Stimulated activated effector memory CD8-positive, alpha-beta T cell treated with anti-CD3 and anti-CD28 coated beads, Interleukin-12 subunit alpha, Interleukin-12 subunit beta, amount 100 ng/mL, for 72 hours (primary cell): ENCODE data around the gene PKP2.

Source experiments
- ATAC-seq: fragments of 150-1000 bp; cut with Tn5 transposase; 2 replicates; pipeline ENCODE4 v1.10.0; 2021
- DNase-seq, 2 donors: peaks; one replicate each; pipeline ENCODE4 v3.0.0; 2021 to 2022; ENCODE audit warnings: low spot score in 2 of 2
- H3K27ac Mint-ChIP-seq: one replicate; pipeline ENCODE4 v1.8.0; 2022; ENCODE audit warnings: mild to moderate bottlenecking, mixed read lengths
- H3K36me3 Mint-ChIP-seq: one replicate; pipeline ENCODE4 v1.8.0; 2022; ENCODE audit warnings: mild to moderate bottlenecking, mixed read lengths
- H3K4me1 Mint-ChIP-seq: one replicate; pipeline ENCODE4 v1.8.0; 2022; ENCODE audit warnings: mixed read lengths
- H3K4me3 Mint-ChIP-seq: one replicate; pipeline ENCODE4 v1.8.0; 2022; ENCODE audit warnings: mild to moderate bottlenecking, mixed read lengths
- H3K9me3 Mint-ChIP-seq: one replicate; pipeline ENCODE4 v1.8.0; 2022; ENCODE audit warnings: mixed read lengths

PKP2 gene

GRCh38 chr12:32854716-32855115, 41.9 kb downstream of the PKP2 start:
- Mint-ChIP-seq H3K27ac (no peak overlapping the region), H3K4me1 (no peaks in the 10 kb centered on the region), H3K36me3 (no peaks in the 10 kb centered on the region), H3K4me3 (no peak overlapping the region), H3K9me3 (no peaks in the 10 kb centered on the region)
- DNase-seq (no peak), ATAC-seq (no peak)

GRCh38 chr12:32854097-32854496, 42.5 kb downstream of the PKP2 start:
- no peaks in the 10 kb centered on the region for H3K4me1 Mint-ChIP-seq
- H3K4me3 Mint-ChIP-seq = no peak overlapping the region
- no peaks in the 10 kb centered on the region for H3K9me3 Mint-ChIP-seq
- H3K27ac Mint-ChIP-seq = no peak overlapping the region
- ATAC-seq (no peak), DNase-seq (no peak)
- no peaks in the 10 kb centered on the region for H3K36me3 Mint-ChIP-seq

GRCh38 chr12:32847287-32847686, 49.3 kb downstream of the PKP2 start:
- ATAC-seq (no peak), DNase-seq (no peak)
- H3K4me1 Mint-ChIP-seq = no peaks in the 10 kb centered on the region
- no peak overlapping the region for H3K27ac Mint-ChIP-seq
- no peak overlapping the region for H3K4me3 Mint-ChIP-seq
- H3K9me3 Mint-ChIP-seq = no peaks in the 10 kb centered on the region
- no peaks in the 10 kb centered on the region for H3K36me3 Mint-ChIP-seq

- H3K4me3 Mint-ChIP-seq = no peak overlapping the region
- ATAC-seq (no peak), DNase-seq (no peak)
- no peaks in the 10 kb centered on the region for H3K9me3 Mint-ChIP-seq
- no peaks in the 10 kb centered on the region for H3K36me3 Mint-ChIP-seq
- H3K27ac Mint-ChIP-seq = no peak overlapping the region
- H3K4me1 Mint-ChIP-seq = no peaks in the 10 kb centered on the region
Observed at GRCh38 chr12:32846053-32846452, 50.5 kb downstream of the PKP2 start.

- no peak overlapping the region for H3K27ac Mint-ChIP-seq
- no peaks in the 10 kb centered on the region for H3K9me3 Mint-ChIP-seq
- H3K4me3 Mint-ChIP-seq = no peak overlapping the region
- ATAC-seq (no peak), DNase-seq (no peak)
- no peaks in the 10 kb centered on the region for H3K4me1 Mint-ChIP-seq
- no peaks in the 10 kb centered on the region for H3K36me3 Mint-ChIP-seq
Observed at GRCh38 chr12:32843528-32844095, 53.0 kb downstream of the PKP2 start.

GRCh38 chr12:32841061-32841460, 55.5 kb downstream of the PKP2 start:
- no peaks in the 10 kb centered on the region for H3K9me3 Mint-ChIP-seq
- DNase-seq (no peak), ATAC-seq (no peak)
- H3K4me3 Mint-ChIP-seq = no peak overlapping the region
- no peaks in the 10 kb centered on the region for H3K4me1 Mint-ChIP-seq
- no peak overlapping the region for H3K27ac Mint-ChIP-seq
- H3K36me3 Mint-ChIP-seq = no peaks in the 10 kb centered on the region

GRCh38 chr12:32839828-32840227, 56.7 kb downstream of the PKP2 start:
- no peaks in the 10 kb centered on the region for H3K9me3 Mint-ChIP-seq
- ATAC-seq = no peak
- no peaks in the 10 kb centered on the region for H3K36me3 Mint-ChIP-seq
- no peaks in the 10 kb centered on the region for H3K4me1 Mint-ChIP-seq
- H3K4me3 Mint-ChIP-seq = no peak overlapping the region
- DNase-seq = no peak
- H3K27ac Mint-ChIP-seq = no peak overlapping the region

- DNase-seq (no peak), ATAC-seq (no peak)
- H3K36me3 Mint-ChIP-seq = no peaks in the 10 kb centered on the region
- H3K9me3 Mint-ChIP-seq = no peaks in the 10 kb centered on the region
- no peak overlapping the region for H3K27ac Mint-ChIP-seq
- H3K4me1 Mint-ChIP-seq = no peaks in the 10 kb centered on the region
- no peak overlapping the region for H3K4me3 Mint-ChIP-seq
Observed at GRCh38 chr12:32837974-32838373, 58.6 kb downstream of the PKP2 start.

GRCh38 chr12:32836710-32837109, 59.9 kb downstream of the PKP2 start:
- Mint-ChIP-seq H3K9me3 (no peaks in the 10 kb centered on the region), H3K36me3 (no peaks in the 10 kb centered on the region), H3K27ac (no peak overlapping the region), H3K4me1 (no peaks in the 10 kb centered on the region), H3K4me3 (no peak overlapping the region)
- ATAC-seq (no peak), DNase-seq (no peak)

- Mint-ChIP-seq H3K4me1 (no peaks in the 10 kb centered on the region), H3K27ac (no peak overlapping the region), H3K36me3 (no peaks in the 10 kb centered on the region), H3K4me3 (no peak overlapping the region), H3K9me3 (no peaks in the 10 kb centered on the region)
- no peak for DNase-seq
- no peak for ATAC-seq
Observed at GRCh38 chr12:32834122-32834521, 62.5 kb downstream of the PKP2 start.

- Mint-ChIP-seq H3K27ac (no peak overlapping the region), H3K4me1 (no peaks in the 10 kb centered on the region), H3K36me3 (no peaks in the 10 kb centered on the region), H3K9me3 (no peaks in the 10 kb centered on the region), H3K4me3 (no peak overlapping the region)
- no peak for DNase-seq
- ATAC-seq = no peak
Observed at GRCh38 chr12:32828552-32828951, 68.0 kb downstream of the PKP2 start.

- Mint-ChIP-seq H3K4me1 (no peaks in the 10 kb centered on the region), H3K9me3 (no peaks in the 10 kb centered on the region), H3K4me3 (no peak overlapping the region), H3K36me3 (no peaks in the 10 kb centered on the region), H3K27ac (no peak overlapping the region)
- DNase-seq (no peak), ATAC-seq (no peak)
Observed at GRCh38 chr12:32828120-32828519, 68.5 kb downstream of the PKP2 start.

- Mint-ChIP-seq H3K4me1 (no peaks in the 10 kb centered on the region), H3K36me3 (no peaks in the 10 kb centered on the region), H3K4me3 (no peak overlapping the region), H3K27ac (no peak overlapping the region), H3K9me3 (no peaks in the 10 kb centered on the region)
- no peak for DNase-seq
- no peak for ATAC-seq
Observed at GRCh38 chr12:32826807-32827412, 69.7 kb downstream of the PKP2 start.

- Mint-ChIP-seq H3K4me1 (no peaks in the 10 kb centered on the region), H3K27ac (no peak overlapping the region), H3K36me3 (no peaks in the 10 kb centered on the region), H3K9me3 (no peaks in the 10 kb centered on the region), H3K4me3 (no peak overlapping the region)
- ATAC-seq (no peak), DNase-seq (no peak)
Observed at GRCh38 chr12:32824596-32824995, 72.0 kb downstream of the PKP2 start.

GRCh38 chr12:32822344-32822743, 74.2 kb downstream of the PKP2 start:
- Mint-ChIP-seq H3K36me3 (no peaks in the 10 kb centered on the region), H3K27ac (no peak overlapping the region), H3K9me3 (no peaks in the 10 kb centered on the region), H3K4me1 (no peaks in the 10 kb centered on the region), H3K4me3 (no peak overlapping the region)
- DNase-seq = no peak
- no peak for ATAC-seq

GRCh38 chr12:32821710-32822109, 74.9 kb downstream of the PKP2 start:
- ATAC-seq (no peak), DNase-seq (no peak)
- Mint-ChIP-seq H3K9me3 (no peaks in the 10 kb centered on the region), H3K27ac (no peak overlapping the region), H3K36me3 (no peaks in the 10 kb centered on the region), H3K4me1 (no peaks in the 10 kb centered on the region), H3K4me3 (no peak overlapping the region)

GRCh38 chr12:32821293-32821692, 75.3 kb downstream of the PKP2 start:
- ATAC-seq (no peak), DNase-seq (no peak)
- Mint-ChIP-seq H3K4me3 (no peak overlapping the region), H3K9me3 (no peaks in the 10 kb centered on the region), H3K27ac (no peak overlapping the region), H3K36me3 (no peaks in the 10 kb centered on the region), H3K4me1 (no peaks in the 10 kb centered on the region)
